T-helper 2 cell treated with Interferon-gamma antibody and Interleukin-4, amounts not matched to agents 5 μg/mL and 100 μg/mL, for 36 hours (primary cell): Measurements from ENCODE around the gene E2F8.

ENCODE experiments used
- DNase-seq: peaks from one replicate; pipeline ENCODE4 v3.0.0; 2021; ENCODE audit warnings: low spot score
- H3K27ac Mint-ChIP-seq: one replicate; pipeline ENCODE4 v1.8.0; 2021; ENCODE audit warnings: mild to moderate bottlenecking, mixed read lengths
- H3K27me3 Mint-ChIP-seq: one replicate; pipeline ENCODE4 v1.8.0; 2021; ENCODE audit warnings: low read depth, mixed read lengths
- H3K36me3 Mint-ChIP-seq: one replicate; pipeline ENCODE4 v1.8.0; 2021; ENCODE audit warnings: low read depth, mixed read lengths
- H3K4me1 Mint-ChIP-seq: one replicate; pipeline ENCODE4 v1.8.0; 2021; ENCODE audit warnings: low read depth, mixed read lengths
- H3K4me3 Mint-ChIP-seq: one replicate; pipeline ENCODE4 v1.8.0; 2022; ENCODE audit warnings: mild to moderate bottlenecking, moderate library complexity, mixed read lengths
- H3K9me3 Mint-ChIP-seq: one replicate; pipeline ENCODE4 v1.8.0; 2021; ENCODE audit warnings: mixed read lengths

The E2F8 gene

GRCh38 chr11:19220903-19221724 is 19.6 kb downstream of the E2F8 start:
- Mint-ChIP-seq H3K9me3 (no peaks in the 10 kb centered on the region), H3K4me3 (no peak overlapping the region), H3K36me3 (peaks cover 37% of the 10 kb centered on the region), H3K27me3 (peaks cover 2% of the 10 kb centered on the region), H3K27ac (no peak overlapping the region), H3K4me1 (peaks cover 1% of the 10 kb centered on the region)
- no peak for DNase-seq

GRCh38 chr11:19218786-19219460 is 21.8 kb downstream of the E2F8 start:
- Mint-ChIP-seq H3K4me1 (peaks cover 1% of the 10 kb centered on the region), H3K27ac (no peak overlapping the region), H3K4me3 (no peak overlapping the region), H3K27me3 (peaks cover 13% of the 10 kb centered on the region), H3K36me3 (peaks cover 19% of the 10 kb centered on the region), H3K9me3 (no peaks in the 10 kb centered on the region)
- DNase-seq, result no peak

GRCh38 chr11:19218216-19218615 is 22.5 kb downstream of the E2F8 start:
- no peak overlapping the region for H3K4me3 Mint-ChIP-seq
- H3K36me3 Mint-ChIP-seq, result peaks cover 14% of the 10 kb centered on the region
- peaks cover 15% of the 10 kb centered on the region for H3K27me3 Mint-ChIP-seq
- no peak for DNase-seq
- H3K4me1 Mint-ChIP-seq, result peaks cover 1% of the 10 kb centered on the region
- H3K27ac Mint-ChIP-seq, result no peak overlapping the region
- H3K9me3 Mint-ChIP-seq, result no peaks in the 10 kb centered on the region

GRCh38 chr11:19216709-19217374 is 23.9 kb downstream of the E2F8 start:
- peaks cover 20% of the 10 kb centered on the region for H3K27me3 Mint-ChIP-seq
- H3K36me3 Mint-ChIP-seq, result peaks cover 1% of the 10 kb centered on the region

GRCh38 chr11:19216021-19216420 is 24.7 kb downstream of the E2F8 start:
- Mint-ChIP-seq H3K27ac (no peak overlapping the region), H3K36me3 (no peaks in the 10 kb centered on the region), H3K27me3 (peaks cover 20% of the 10 kb centered on the region), H3K9me3 (no peaks in the 10 kb centered on the region), H3K4me1 (no peaks in the 10 kb centered on the region), H3K4me3 (no peak overlapping the region)
- DNase-seq, result no peak

More at GRCh38 chr11:19216709-19217374, 23.9 kb downstream of the E2F8 start:
- no peak overlapping the region for H3K4me3 Mint-ChIP-seq
- no peaks in the 10 kb centered on the region for H3K9me3 Mint-ChIP-seq
- DNase-seq, result no peak
- H3K4me1 Mint-ChIP-seq, result no peaks in the 10 kb centered on the region
- no peak overlapping the region for H3K27ac Mint-ChIP-seq

- H3K4me1 Mint-ChIP-seq, result no peaks in the 10 kb centered on the region
- no peak overlapping the region for H3K27ac Mint-ChIP-seq
- no peak overlapping the region for H3K4me3 Mint-ChIP-seq
- H3K9me3 Mint-ChIP-seq, result no peaks in the 10 kb centered on the region
- H3K36me3 Mint-ChIP-seq, result no peaks in the 10 kb centered on the region
- peaks cover 33% of the 10 kb centered on the region for H3K27me3 Mint-ChIP-seq
- no peak for DNase-seq
Observed at GRCh38 chr11:19209617-19210370, 31.0 kb downstream of the E2F8 start.

- Mint-ChIP-seq H3K36me3 (no peaks in the 10 kb centered on the region), H3K4me1 (no peaks in the 10 kb centered on the region), H3K27me3 (peaks cover 26% of the 10 kb centered on the region), H3K27ac (no peak overlapping the region), H3K4me3 (no peak overlapping the region), H3K9me3 (no peaks in the 10 kb centered on the region)
- DNase-seq, result no peak
Observed at GRCh38 chr11:19208959-19209546, 31.7 kb downstream of the E2F8 start.

GRCh38 chr11:19208181-19208580 is 32.6 kb downstream of the E2F8 start:
- peaks cover 1% of the 10 kb centered on the region for H3K4me1 Mint-ChIP-seq
- H3K27me3 Mint-ChIP-seq, result peaks cover 23% of the 10 kb centered on the region
- no peaks in the 10 kb centered on the region for H3K36me3 Mint-ChIP-seq
- no peak overlapping the region for H3K27ac Mint-ChIP-seq
- DNase-seq, result no peak
- no peak overlapping the region for H3K4me3 Mint-ChIP-seq
- H3K9me3 Mint-ChIP-seq, result no peaks in the 10 kb centered on the region

- peaks cover 22% of the 10 kb centered on the region for H3K27me3 Mint-ChIP-seq
- no peak overlapping the region for H3K27ac Mint-ChIP-seq
- H3K36me3 Mint-ChIP-seq, result no peaks in the 10 kb centered on the region
- H3K4me3 Mint-ChIP-seq, result no peak overlapping the region
- no peaks in the 10 kb centered on the region for H3K9me3 Mint-ChIP-seq
- no peak for DNase-seq
- H3K4me1 Mint-ChIP-seq, result peaks cover 1% of the 10 kb centered on the region
Observed at GRCh38 chr11:19204836-19205235, 35.9 kb downstream of the E2F8 start.

- H3K36me3 Mint-ChIP-seq, result no peaks in the 10 kb centered on the region
- H3K9me3 Mint-ChIP-seq, result no peaks in the 10 kb centered on the region
- no peak for DNase-seq
- H3K4me1 Mint-ChIP-seq, result peaks cover 1% of the 10 kb centered on the region
- no peak within 1 kb of the TSS for H3K4me3 Mint-ChIP-seq
- H3K27ac Mint-ChIP-seq, result no peak within 1 kb of the TSS
- peaks cover 11% of the 10 kb centered on the region for H3K27me3 Mint-ChIP-seq
Observed at GRCh38 chr11:19201737-19202605, 38.8 kb downstream of the E2F8 start, which contains the start of gene CSRP3. TSS of gene CSRP3 (minus strand) at chr11:19201983. CDS start at chr11:19192448, 9,535 bp downstream.

- Mint-ChIP-seq H3K27me3 (peaks cover 9% of the 10 kb centered on the region), H3K9me3 (no peaks in the 10 kb centered on the region), H3K36me3 (no peaks in the 10 kb centered on the region), H3K27ac (no peak overlapping the region), H3K4me3 (no peak overlapping the region), H3K4me1 (peaks cover 1% of the 10 kb centered on the region)
- DNase-seq, result no peak
Observed at GRCh38 chr11:19200410-19201201, 40.1 kb downstream of the E2F8 start.

- no peak for DNase-seq
- H3K36me3 Mint-ChIP-seq, result no peaks in the 10 kb centered on the region
- no peak overlapping the region for H3K4me3 Mint-ChIP-seq
- no peak overlapping the region for H3K27ac Mint-ChIP-seq
- H3K9me3 Mint-ChIP-seq, result no peaks in the 10 kb centered on the region
- H3K27me3 Mint-ChIP-seq, result peaks cover 9% of the 10 kb centered on the region
- H3K4me1 Mint-ChIP-seq, result peaks cover 1% of the 10 kb centered on the region
Observed at GRCh38 chr11:19199771-19200170, 41.0 kb downstream of the E2F8 start.
